RWPE1 (cell line): ENCODE measurements around the gene SELPLG.

Source experiments
- CTCF ChIA-PET: fragments of 350-600 bp; sonication (Branson Sonifier 250); formaldehyde crosslinking; extraction: SDS; loops from one replicate; lab custom pipeline; 2021; lab: Yijun Ruan, JAX
- POLR2A ChIA-PET: fragments of 400-600 bp; formaldehyde crosslinking; extraction: SDS; loops from one replicate; lab custom pipeline; 2020; ENCODE audit warnings: antibody characterized with exemption; ENCODE audit not compliant: low non-redundant PET; lab: Yijun Ruan, JAX
- DNase-seq: peaks from one replicate; pipeline ENCODE4 v3.0.0; 2012; ENCODE audit warnings: low spot score
- H3K27ac ChIP-seq: fragments of 450-650 bp; 2 replicates; pipeline ENCODE4 v1.5.1; 2017
- TF ChIP-seq, protein P1 (sequence below): fragments of 450-650 bp; conservative IDR thresholded peaks from 2 replicates; pipeline ENCODE4 v1.5.1; 2017; ENCODE audit warnings: low read depth, mild to moderate bottlenecking

SELPLG gene

DNA sequence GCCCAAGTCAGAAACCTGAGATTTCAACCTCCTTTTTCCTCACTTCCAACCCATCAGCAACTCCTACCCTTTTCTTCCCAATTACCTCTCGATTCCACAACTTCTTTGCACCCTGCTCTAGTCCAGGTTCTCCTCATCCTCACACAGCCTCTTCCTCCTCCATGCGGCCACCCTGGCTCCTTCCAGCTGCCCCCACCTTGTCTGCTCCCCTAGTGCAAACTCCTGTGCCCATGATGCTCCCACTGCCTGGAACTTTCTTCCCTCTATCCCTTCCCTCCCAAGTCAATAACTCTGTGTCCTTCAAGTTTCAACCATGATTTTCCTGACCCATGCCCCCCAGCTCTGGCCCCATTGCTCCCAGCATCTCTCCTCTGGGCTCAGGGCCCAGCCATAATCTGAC, 17.3 kb downstream of the SELPLG start:
- DNase-seq, result no peak
- TF ChIP-seq, protein P1, sequence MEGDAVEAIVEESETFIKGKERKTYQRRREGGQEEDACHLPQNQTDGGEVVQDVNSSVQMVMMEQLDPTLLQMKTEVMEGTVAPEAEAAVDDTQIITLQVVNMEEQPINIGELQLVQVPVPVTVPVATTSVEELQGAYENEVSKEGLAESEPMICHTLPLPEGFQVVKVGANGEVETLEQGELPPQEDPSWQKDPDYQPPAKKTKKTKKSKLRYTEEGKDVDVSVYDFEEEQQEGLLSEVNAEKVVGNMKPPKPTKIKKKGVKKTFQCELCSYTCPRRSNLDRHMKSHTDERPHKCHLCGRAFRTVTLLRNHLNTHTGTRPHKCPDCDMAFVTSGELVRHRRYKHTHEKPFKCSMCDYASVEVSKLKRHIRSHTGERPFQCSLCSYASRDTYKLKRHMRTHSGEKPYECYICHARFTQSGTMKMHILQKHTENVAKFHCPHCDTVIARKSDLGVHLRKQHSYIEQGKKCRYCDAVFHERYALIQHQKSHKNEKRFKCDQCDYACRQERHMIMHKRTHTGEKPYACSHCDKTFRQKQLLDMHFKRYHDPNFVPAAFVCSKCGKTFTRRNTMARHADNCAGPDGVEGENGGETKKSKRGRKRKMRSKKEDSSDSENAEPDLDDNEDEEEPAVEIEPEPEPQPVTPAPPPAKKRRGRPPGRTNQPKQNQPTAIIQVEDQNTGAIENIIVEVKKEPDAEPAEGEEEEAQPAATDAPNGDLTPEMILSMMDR, result no peak
- POLR2A ChIA-PET, result no interaction called here
- no peak overlapping the region for H3K27ac ChIP-seq
- CTCF ChIA-PET, result interaction anchor here (2.4 kb wide), 1 partner anchor 52 kb away, joined by 30 read pairs; the partner anchor contains the start of gene ISCU

DNA sequence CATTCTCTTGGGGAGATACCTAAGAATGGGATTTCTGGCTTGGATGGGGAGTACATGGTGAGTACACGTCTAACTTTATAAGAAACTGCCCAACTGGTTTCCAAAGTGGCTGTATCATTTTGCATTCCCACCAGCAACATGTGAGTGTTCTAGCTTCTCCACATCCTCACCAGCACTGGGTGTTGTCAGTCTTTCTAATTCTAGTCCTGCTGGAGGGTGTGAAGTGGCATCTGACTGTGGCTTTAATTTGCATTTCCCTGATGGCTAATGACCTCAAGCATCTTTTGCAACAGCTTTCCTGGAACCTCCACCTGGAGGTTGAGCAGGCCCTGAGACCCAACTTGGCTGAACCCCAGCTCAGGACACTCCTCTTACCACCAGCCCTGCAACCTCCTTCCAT, 17.8 kb downstream of the SELPLG start:
- H3K27ac ChIP-seq, result no peak overlapping the region
- ChIA-PET CTCF (no interaction called here), POLR2A (no interaction called here)
- DNase-seq, result no peak
- TF ChIP-seq, protein P1, result no peak

DNA sequence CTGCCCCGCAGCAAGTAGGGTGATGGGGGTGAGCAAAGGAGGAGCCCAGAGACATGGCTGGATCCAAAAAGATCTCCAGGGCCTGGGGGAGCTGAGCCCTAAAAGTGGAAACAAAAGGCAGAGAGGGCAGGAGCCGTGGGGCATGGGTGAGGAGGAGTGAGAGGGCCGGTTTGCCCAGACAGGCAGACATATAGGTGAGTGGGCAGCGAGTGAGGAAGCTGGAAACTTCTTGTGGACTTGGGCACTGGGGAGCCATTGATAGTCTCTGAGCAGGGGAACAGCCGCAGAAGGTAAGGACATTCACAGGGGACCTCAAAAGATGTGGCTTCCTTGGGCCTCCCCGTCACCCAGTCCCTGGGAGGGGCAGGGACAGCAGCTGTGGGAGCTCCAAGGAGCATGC, 19.1 kb downstream of the SELPLG start:
- H3K27ac ChIP-seq, result no peak overlapping the region
- DNase-seq, result no peak
- POLR2A ChIA-PET, result no interaction called here
- TF ChIP-seq, protein P1, result no peak
- CTCF ChIA-PET, result no interaction called here

DNA sequence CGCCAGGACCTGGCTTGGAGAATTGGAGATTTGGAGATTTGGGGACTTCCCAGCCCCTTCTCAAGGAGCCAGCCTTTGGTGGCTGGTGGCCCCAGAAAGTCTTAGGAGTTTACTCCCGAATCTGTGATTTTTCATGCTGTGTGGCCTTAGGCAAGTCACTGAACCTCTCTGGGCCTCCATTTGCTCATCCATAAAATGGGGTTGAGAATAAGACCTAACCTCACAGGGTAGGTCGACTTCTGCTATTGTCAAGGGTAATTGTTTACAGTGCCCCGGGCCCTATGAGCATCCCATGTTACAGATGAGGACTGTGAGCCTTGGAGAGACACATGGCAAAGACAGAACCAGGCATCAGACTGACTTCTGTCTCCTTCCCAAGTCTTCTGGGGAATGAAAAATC, 19.7 kb downstream of the SELPLG start:
- H3K27ac ChIP-seq, result no peak overlapping the region
- ChIA-PET CTCF (no interaction called here), POLR2A (no interaction called here)
- TF ChIP-seq, protein P1, result no peak
- no peak for DNase-seq

DNA sequence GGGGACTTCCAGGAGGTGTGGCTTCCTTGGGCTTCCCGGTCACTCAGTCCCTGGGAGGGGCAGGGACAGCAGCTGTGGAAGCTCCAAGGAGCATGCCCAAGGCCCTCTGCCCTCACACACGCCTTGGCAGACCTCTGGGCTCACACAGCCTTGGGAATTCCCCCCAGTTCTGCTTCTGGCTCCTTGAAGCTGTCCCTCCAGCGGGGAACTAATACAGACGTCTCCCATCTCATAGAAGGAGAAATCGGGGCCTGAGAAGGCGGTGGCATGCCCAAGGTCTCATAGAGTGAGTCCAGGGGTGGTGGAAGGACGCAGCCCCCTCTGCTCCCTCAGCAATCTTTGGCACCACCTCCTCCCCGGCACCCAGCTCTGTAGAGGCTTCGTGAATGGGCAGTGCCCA, 20.1 kb downstream of the SELPLG start:
- TF ChIP-seq, protein P1, result no peak
- CTCF ChIA-PET, result no interaction called here
- POLR2A ChIA-PET, result no interaction called here

DNA sequence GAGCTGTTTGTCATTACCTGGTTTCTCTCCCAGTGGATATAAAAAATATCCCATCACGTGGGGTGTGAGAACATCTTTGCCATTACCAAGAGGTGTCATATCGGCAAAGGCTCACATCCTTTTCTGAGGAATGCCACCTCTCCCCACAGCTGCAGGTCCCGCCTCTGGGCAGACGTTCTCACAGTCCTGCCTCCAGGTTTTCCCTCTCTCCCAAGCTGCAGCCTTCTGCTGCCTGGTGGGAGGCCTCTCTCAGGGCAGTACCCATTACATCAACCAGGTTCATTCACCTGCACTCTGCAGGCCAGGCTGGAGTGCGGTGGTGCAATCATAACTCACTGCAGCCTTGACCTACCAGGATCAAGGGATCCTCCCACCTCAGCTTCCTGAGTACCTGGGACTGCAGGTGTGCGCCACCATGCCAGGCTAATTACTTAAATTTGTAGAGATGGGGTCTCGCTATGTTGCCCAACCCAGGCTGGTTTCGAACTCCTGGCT, 20.9 kb downstream of the SELPLG start:
- no peak for DNase-seq
- ChIA-PET CTCF (interaction anchor here (0.6 kb wide), 2 partner anchors 616 to 1670 kb away, joined by 3 to 7 read pairs; no protein-coding TSS in a partner anchor), POLR2A (interaction anchor here (0.6 kb wide), 1 partner anchor 48 kb away, joined by 3 read pairs; no protein-coding TSS in a partner anchor)
- TF ChIP-seq, protein P1, result no peak
- H3K27ac ChIP-seq, result no peak overlapping the region

More for the DNA sequence above, 20.1 kb downstream of the SELPLG start:
- no peak for DNase-seq
- no peak overlapping the region for H3K27ac ChIP-seq
